H1 (cell line): ENCODE results near the gene TNF. TPM values are rescaled to one million over a fixed set of nuclear protein-coding genes. Genes with fewer than 3 reads are reported as not detected.

Experiments used
- CTCF ChIA-PET: fragments of 300-600 bp; sonication (Branson Sonifier 250); formaldehyde crosslinking; loops from one replicate; lab custom pipeline; 2021; ENCODE audit not compliant: partially characterized antibody; lab: Charles Lee
- POLR2A ChIA-PET: fragments of 300-600 bp; sonication (Branson Sonifier 250); formaldehyde crosslinking; loops from one replicate; lab custom pipeline; 2021; ENCODE audit warnings: inconsistent platforms; ENCODE audit not compliant: partially characterized antibody; lab: Charles Lee
- DNase-seq, 2 experiments: peaks; one replicate each; pipeline versions ENCODE4 v3.0.0 to v3.0.0-alpha.2; 2010 to 2022; ENCODE audit warnings: low spot score in 2 of 2, low read depth in 1 of 2, mixed read lengths in 1 of 2
- FAIRE-seq: peaks from 2 replicates; lab custom pipeline; 2011; peaks lifted over from hg19 to GRCh38; lab: Jason Lieb, UNC
- H2AFZ ChIP-seq: 2 replicates; pipeline ENCODE4 v1.8.1; 2012; ENCODE audit warnings: low read length, inconsistent platforms
- H2AK5ac ChIP-seq: 2 replicates; pipeline ENCODE4 v1.6.1; 2013; ENCODE audit warnings: low read depth, low read length
- H2BK120ac ChIP-seq: replicated peaks from 2 replicates; pipeline ENCODE3; 2013; ENCODE audit warnings: low read depth, low read length, inconsistent platforms
- H2BK12ac ChIP-seq: 2 replicates; pipeline ENCODE4 v1.6.1; 2013; ENCODE audit warnings: low read depth, low read length
- H2BK15ac ChIP-seq: 2 replicates; pipeline ENCODE4 v1.6.1; 2013; ENCODE audit warnings: low read length
- H2BK20ac ChIP-seq: 2 replicates; pipeline ENCODE4 v1.6.1; 2013; ENCODE audit warnings: low read length
- H2BK5ac ChIP-seq: 2 replicates; pipeline ENCODE4 v1.6.1; 2013; ENCODE audit warnings: low read depth, low read length
- H3K14ac ChIP-seq: 2 replicates; pipeline ENCODE4 v1.6.1; 2013; ENCODE audit warnings: inconsistent platforms; ENCODE audit not compliant: insufficient read length
- H3K18ac ChIP-seq: 2 replicates; pipeline ENCODE4 v1.6.1; 2013; ENCODE audit warnings: low read length; ENCODE audit errors: extremely low read depth
- H3K23ac ChIP-seq: 2 replicates; pipeline ENCODE4 v1.6.1; 2013; ENCODE audit warnings: inconsistent platforms; ENCODE audit not compliant: insufficient read length
- H3K23me2 ChIP-seq: 2 replicates; pipeline ENCODE4 v1.6.1; 2013; ENCODE audit warnings: low read depth, low read length
- H3K27ac ChIP-seq: 2 replicates; pipeline ENCODE4 v1.6.1; 2011; ENCODE audit warnings: low read depth, low read length, inconsistent platforms
- H3K27me3 ChIP-seq, 4 experiments: replicated peaks in 1 of 4; 1 replicate in 1 of 4; 2 replicates in 3 of 4; pipeline versions ENCODE4 v1.6.1 to v1.8.1; 2011 to 2013; ENCODE audit warnings: low read length in 3 of 4, mild to moderate bottlenecking in 3 of 4, inconsistent platforms in 2 of 4, mixed read lengths in 2 of 4, moderate library complexity in 1 of 4; ENCODE audit not compliant: control insufficient read depth in 3 of 4, insufficient read depth in 3 of 4; ENCODE audit errors: extremely low read depth in 1 of 4
- H3K36me3 ChIP-seq, 4 experiments: 2 replicates each; pipeline versions ENCODE4 v1.6.1 to v1.8.1; 2011 to 2013; ENCODE audit warnings: mild to moderate bottlenecking in 4 of 4, low read length in 3 of 4, moderate library complexity in 2 of 4, control low read depth in 1 of 4, inconsistent platforms in 1 of 4; ENCODE audit not compliant: insufficient read depth in 4 of 4, control insufficient read depth in 2 of 4
- H3K4ac ChIP-seq: replicated peaks from 2 replicates; pipeline ENCODE3; 2013; ENCODE audit warnings: low read length, low read depth, mixed read lengths, inconsistent platforms; ENCODE audit not compliant: insufficient read length
- H3K4me1 ChIP-seq, 4 experiments: replicated peaks in 1 of 4; 1 replicate in 1 of 4; 2 replicates in 3 of 4; pipeline versions ENCODE4 v1.6.1 to v1.8.1; 2011 to 2013; ENCODE audit warnings: low read length in 3 of 4, inconsistent platforms in 2 of 4, mixed read lengths in 1 of 4; ENCODE audit not compliant: insufficient read depth in 4 of 4, control insufficient read depth in 3 of 4
- H3K4me2 ChIP-seq, 2 experiments: 2 replicates each; pipeline versions ENCODE4 v1.6.1 to v1.8.1; 2011 to 2013; ENCODE audit warnings: low read depth in 2 of 2, low read length in 2 of 2, control low read depth in 1 of 2, inconsistent platforms in 1 of 2, mild to moderate bottlenecking in 1 of 2; ENCODE audit not compliant: insufficient read depth in 1 of 2
- H3K4me3 ChIP-seq, 4 experiments: fragments of 200-600, 300-600 bp in 1 of 4; sonication (generic), shearing (Covaris generic), sonication (Bioruptor Twin) in 1 of 4; 2 replicates each; pipeline versions ENCODE4 v1.5.1 to v1.8.1; 2011 to 2016; ENCODE audit warnings: low read length in 4 of 4, low read depth in 3 of 4, control low read depth in 2 of 4, inconsistent platforms in 2 of 4, mild to moderate bottlenecking in 2 of 4, mixed read lengths in 1 of 4, moderate library complexity in 1 of 4; ENCODE audit not compliant: insufficient read depth in 2 of 4; ENCODE audit errors: extremely low read depth in 1 of 4
- H3K56ac ChIP-seq: replicated peaks from 2 replicates; pipeline ENCODE3; 2013; ENCODE audit warnings: low read depth, mild to moderate bottlenecking, mixed read lengths, low read length, inconsistent platforms; ENCODE audit not compliant: insufficient read length
- H3K79me1 ChIP-seq: 2 replicates; pipeline ENCODE4 v1.6.1; 2013; ENCODE audit warnings: low read depth, low read length, control low read depth
- H3K79me2 ChIP-seq, 2 experiments: 2 replicates each; pipeline versions ENCODE4 v1.6.1 to v1.8.1; 2012 to 2013; ENCODE audit warnings: low read length in 2 of 2, mild to moderate bottlenecking in 2 of 2, inconsistent platforms in 1 of 2; ENCODE audit not compliant: insufficient read depth in 2 of 2, control insufficient read depth in 1 of 2
- H3K9ac ChIP-seq, 4 experiments: replicated peaks in 1 of 4; 1 replicate in 1 of 4; 2 replicates in 3 of 4; pipeline versions ENCODE4 v1.6.1 to v1.8.1; 2011 to 2013; ENCODE audit warnings: low read depth in 3 of 4, low read length in 3 of 4, control low read depth in 2 of 4, mild to moderate bottlenecking in 2 of 4, moderate library complexity in 2 of 4, inconsistent platforms in 1 of 4; ENCODE audit errors: extremely low read depth in 1 of 4
- H3K9me3 ChIP-seq, 2 experiments: 2 replicates each; pipeline versions ENCODE4 v1.6.1 to v1.8.1; 2012 to 2013; ENCODE audit warnings: mild to moderate bottlenecking in 2 of 2, moderate library complexity in 2 of 2, control low read depth in 1 of 2, inconsistent platforms in 1 of 2, low read depth in 1 of 2, low read length in 1 of 2, mixed read lengths in 1 of 2; ENCODE audit not compliant: insufficient read depth in 2 of 2
- H4K20me1 ChIP-seq, 2 experiments: replicated peaks in 1 of 2; 2 replicates each; pipeline versions ENCODE3 to v1.8.1; 2011 to 2013; ENCODE audit warnings: inconsistent platforms in 2 of 2, low read length in 2 of 2, mild to moderate bottlenecking in 1 of 2; ENCODE audit not compliant: insufficient read depth in 2 of 2, control insufficient read depth in 1 of 2
- H4K5ac ChIP-seq: 2 replicates; pipeline ENCODE4 v1.6.1; 2013; ENCODE audit warnings: low read length, low read depth, mixed read lengths, inconsistent platforms; ENCODE audit not compliant: insufficient read length
- H4K8ac ChIP-seq: 2 replicates; pipeline ENCODE4 v1.8.0; 2013; ENCODE audit warnings: mild to moderate bottlenecking, moderate library complexity, low read length, inconsistent platforms; ENCODE audit not compliant: insufficient read depth; ENCODE audit errors: extremely low read depth
- H4K91ac ChIP-seq: replicated peaks from 2 replicates; pipeline ENCODE3; 2013; ENCODE audit warnings: low read length, mixed read lengths, inconsistent platforms; ENCODE audit not compliant: insufficient read length
- GABPA ChIP-seq: IDR thresholded peaks from 2 replicates; pipeline ENCODE4 v1.6.1; 2011; ENCODE audit warnings: mild to moderate bottlenecking, low read length, moderate library complexity, borderline replicate concordance; ENCODE audit not compliant: insufficient read depth
- WGBS, 2 experiments: shearing (Covaris generic) in 1 of 2; methylation state at CpG; one replicate each; pipeline versions ENCODE4 v1.1.6 to v1.1.7; 2013 to 2015; ENCODE audit warnings: low lambda C conversion rate in 2 of 2, mixed read lengths in 2 of 2, inconsistent platforms in 1 of 2, low coverage in 1 of 2, missing lambda C conversion rate in 1 of 2; ENCODE audit not compliant: insufficient replicate concordance in 2 of 2, insufficient coverage in 1 of 2, insufficient read length in 1 of 2; ENCODE audit errors: extremely low coverage in 1 of 2, missing lambda C conversion rate in 1 of 2; 5-methylcytosine and 5-hydroxymethylcytosine counted together
- polyA plus RNA-seq, 7 experiments: library from polyadenylated mRNA; depleted of rRNA in 3 of 7; stranded (reverse) in 5 of 7; unstranded in 2 of 7; fragments of >200 nt in 5 of 7; fragments of 200-250 nt in 2 of 7; gene quantifications; 1 replicate in 5 of 7; 2 replicates in 1 of 7; 4 replicates in 1 of 7; pipeline versions ENCODE4 v1.2.1 to v1.2.3, GENCODE V29; 2011 to 2013; ENCODE audit warnings: missing spikeins in 2 of 7, mixed read lengths in 2 of 7
- total RNA-seq: library from RNA; stranded (reverse); fragmentation: NEBNext Ultra II Directional; extraction: Animal tissue kit (Norgen Biotek cat#: 25700); gene quantifications from 2 replicates; pipeline ENCODE4 v1.2.1, GENCODE V29; 2021

TNF gene
- total and polyA plus RNA-seq, 2 of the 8 experiments (the other 6 are each of a cell fraction or from before 2014, with no cell fraction given) = not detected

DNA sequence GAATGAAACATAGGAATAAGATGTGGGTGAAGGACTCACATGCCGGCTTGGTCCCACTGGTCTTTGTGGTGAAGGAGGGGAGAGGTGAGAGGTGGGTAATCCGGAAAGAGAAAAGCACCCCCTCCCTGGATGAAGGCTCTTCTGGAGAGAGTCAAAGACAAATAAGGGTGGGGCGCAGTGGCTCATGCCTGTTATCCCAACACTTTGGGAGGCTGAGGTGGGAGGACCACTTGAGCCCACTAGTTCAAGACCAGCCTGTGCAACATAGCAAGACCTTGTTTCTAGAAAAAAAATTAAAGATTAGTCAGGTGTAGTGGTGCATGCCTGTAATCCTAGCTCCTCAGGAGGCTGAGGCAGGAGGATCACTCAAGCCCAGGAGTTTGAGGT lies 3.7 kb downstream of the TNF start:
- no peak overlapping the region for H3K23ac ChIP-seq
- WGBS, 2 experiments = 84% methylated on average over 3 of the region's 3 CpGs; no CpG with 5 or more reads in 1 of the 2 experiments
- no peaks in the 10 kb centered on the region for H3K9me3 ChIP-seq
- no peak overlapping the region for H3K56ac ChIP-seq
- no peak overlapping the region for H2AK5ac ChIP-seq
- H3K14ac ChIP-seq = no peak overlapping the region
- H4K8ac ChIP-seq = no peak overlapping the region
- no peak overlapping the region for H2BK5ac ChIP-seq
- H2BK15ac ChIP-seq = no peak overlapping the region
- ChIA-PET POLR2A (interaction anchor here (1.6 to 12.2 kb wide), 5 partner anchors 10 to 82 kb away, joined by 4 to 110 read pairs (median 5); partner anchors contain the start of genes ATP6V1G2, C6orf47 and NFKBIL1), CTCF (interaction anchor here (0.6 to 19.2 kb wide), 6 partner anchors 10 to 39 kb away, joined by 3 to 640 read pairs (median 34); partner anchors contain the start of genes ATP6V1G2, LST1, LTB and NCR3)
- H3K4me2 ChIP-seq = no peak overlapping the region
- peaks cover 0 to 8% (median 7%) of the 10 kb centered on the region in 4 experiments; a peak in 5 of 7 replicates for H3K27me3 ChIP-seq
- no peaks in the 10 kb centered on the region for H3K79me1 ChIP-seq
- peaks cover 0 to 6% (median 6%) of the 10 kb centered on the region in 4 experiments; a peak in 6 of 7 replicates for H3K4me1 ChIP-seq
- no peak overlapping the region for H2BK12ac ChIP-seq
- H3K18ac ChIP-seq = no peak overlapping the region
- no peak overlapping the region for H2AFZ ChIP-seq
- no peak overlapping the region for H3K4ac ChIP-seq
- H4K20me1 ChIP-seq = no peaks in the 10 kb centered on the region
- H3K79me2 ChIP-seq = no peaks in the 10 kb centered on the region
- no peak overlapping the region for H3K4me3 ChIP-seq
- H2BK20ac ChIP-seq = no peak overlapping the region
- no peak overlapping the region for H3K9ac ChIP-seq
- H4K91ac ChIP-seq = no peak overlapping the region
- peaks cover 9% of the 10 kb centered on the region; the same call in 1 of the 2 replicates for H3K23me2 ChIP-seq
- H3K27ac ChIP-seq = no peak overlapping the region
- no peak for FAIRE-seq
- no peak for DNase-seq
- H4K5ac ChIP-seq = no peak overlapping the region
- H2BK120ac ChIP-seq = no peak overlapping the region
- no peaks in the 10 kb centered on the region for H3K36me3 ChIP-seq
- no peak for TF ChIP-seq GABPA
- TF ChIP-seq, all 59 proteins: peak for 0
